IMR-90 (cell line): Measurements from ENCODE around the gene HLA-DRB1.

Experiments used
- BHLHE40 ChIP-seq: fragments of 150-350 bp; IDR thresholded peaks from 2 replicates; pipeline ENCODE4 v1.6.1; 2016; ENCODE audit warnings: mild to moderate bottlenecking, low read depth, low read length
- CEBPB ChIP-seq: IDR thresholded peaks from 2 replicates; pipeline ENCODE4 v1.6.1; 2012; ENCODE audit warnings: low read depth, low read length, improper control_type of control experiment
- CHD1 ChIP-seq: IDR thresholded peaks from 2 replicates; pipeline ENCODE4 v1.6.1; 2012; ENCODE audit warnings: low read depth, low read length, improper control_type of control experiment
- FOS ChIP-seq: fragments of 150-350 bp; IDR thresholded peaks from 2 replicates; pipeline ENCODE4 v1.6.1; 2016; ENCODE audit warnings: low read depth, low read length
- MXI1 ChIP-seq: IDR thresholded peaks from 2 replicates; pipeline ENCODE4 v1.6.1; 2012; ENCODE audit warnings: low read depth, mild to moderate bottlenecking, low read length, moderate library complexity, borderline replicate concordance
- NFE2L2 ChIP-seq: fragments of 150-350 bp; IDR thresholded peaks from 2 replicates; pipeline ENCODE4 v1.6.1; 2016; ENCODE audit warnings: low read depth, mild to moderate bottlenecking, low read length
- POLR2A ChIP-seq: IDR thresholded peaks from 2 replicates; pipeline ENCODE4 v1.6.1; 2012; ENCODE audit warnings: mild to moderate bottlenecking, low read depth, low read length
- RAD21 ChIP-seq: IDR thresholded peaks from 2 replicates; pipeline ENCODE4 v1.6.1; 2012; ENCODE audit warnings: low read length, improper control_type of control experiment
- RCOR1 ChIP-seq: IDR thresholded peaks from 2 replicates; pipeline ENCODE4 v1.6.1; 2012; ENCODE audit warnings: mild to moderate bottlenecking, low read length, improper control_type of control experiment; ENCODE audit not compliant: insufficient replicate concordance
- RFX5 ChIP-seq: IDR thresholded peaks from 2 replicates; pipeline ENCODE4 v1.8.0; 2012; ENCODE audit warnings: low read depth, mild to moderate bottlenecking, low read length, moderate library complexity
- SMC3 ChIP-seq: fragments of 150-350 bp; IDR thresholded peaks from 2 replicates; pipeline ENCODE4 v1.6.1; 2016; ENCODE audit warnings: low read depth, mild to moderate bottlenecking, antibody characterized with exemption, low read length, moderate library complexity
- TF ChIP-seq, protein P1 (sequence below): conservative IDR thresholded peaks from 2 replicates; pipeline ENCODE4 v1.5.1; 2012; ENCODE audit warnings: mild to moderate bottlenecking, low read depth, low read length, improper control_type of control experiment
- TF ChIP-seq, protein P2 (sequence below): fragments of 150-350 bp; IDR thresholded peaks from 2 replicates; pipeline ENCODE4 v1.6.1; 2017; ENCODE audit warnings: mild to moderate bottlenecking, antibody characterized with exemption, low read length, low read depth
- TF ChIP-seq, protein P3 (sequence below): fragments of 150-350 bp; IDR thresholded peaks from 2 replicates; pipeline ENCODE4 v1.6.1; 2016; ENCODE audit warnings: low read depth, mild to moderate bottlenecking, low read length, moderate library complexity, borderline replicate concordance

DNA sequence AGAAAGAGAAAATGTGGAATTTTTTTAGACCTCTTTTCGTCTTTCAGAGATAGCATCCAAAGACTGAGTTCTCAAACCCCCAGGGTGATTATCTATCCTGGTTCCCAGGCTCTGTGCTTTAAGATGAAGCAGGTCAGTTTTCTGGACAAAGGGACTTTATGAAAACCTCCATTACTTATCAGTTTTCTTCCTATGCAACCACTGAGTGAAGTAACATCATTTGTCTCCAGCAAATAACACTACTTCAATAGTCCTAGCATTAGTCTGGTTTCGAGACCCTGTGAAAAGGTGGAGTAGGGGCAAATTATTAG, 18.3 kb upstream of the HLA-DRB1 start:
- TF ChIP-seq, protein P1, sequence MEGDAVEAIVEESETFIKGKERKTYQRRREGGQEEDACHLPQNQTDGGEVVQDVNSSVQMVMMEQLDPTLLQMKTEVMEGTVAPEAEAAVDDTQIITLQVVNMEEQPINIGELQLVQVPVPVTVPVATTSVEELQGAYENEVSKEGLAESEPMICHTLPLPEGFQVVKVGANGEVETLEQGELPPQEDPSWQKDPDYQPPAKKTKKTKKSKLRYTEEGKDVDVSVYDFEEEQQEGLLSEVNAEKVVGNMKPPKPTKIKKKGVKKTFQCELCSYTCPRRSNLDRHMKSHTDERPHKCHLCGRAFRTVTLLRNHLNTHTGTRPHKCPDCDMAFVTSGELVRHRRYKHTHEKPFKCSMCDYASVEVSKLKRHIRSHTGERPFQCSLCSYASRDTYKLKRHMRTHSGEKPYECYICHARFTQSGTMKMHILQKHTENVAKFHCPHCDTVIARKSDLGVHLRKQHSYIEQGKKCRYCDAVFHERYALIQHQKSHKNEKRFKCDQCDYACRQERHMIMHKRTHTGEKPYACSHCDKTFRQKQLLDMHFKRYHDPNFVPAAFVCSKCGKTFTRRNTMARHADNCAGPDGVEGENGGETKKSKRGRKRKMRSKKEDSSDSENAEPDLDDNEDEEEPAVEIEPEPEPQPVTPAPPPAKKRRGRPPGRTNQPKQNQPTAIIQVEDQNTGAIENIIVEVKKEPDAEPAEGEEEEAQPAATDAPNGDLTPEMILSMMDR = no peak
- no peak for TF ChIP-seq POLR2A
- TF ChIP-seq SMC3 = no peak
- TF ChIP-seq CEBPB = no peak
- no peak for TF ChIP-seq NFE2L2
- no peak for TF ChIP-seq RCOR1
- TF ChIP-seq, protein P2, sequence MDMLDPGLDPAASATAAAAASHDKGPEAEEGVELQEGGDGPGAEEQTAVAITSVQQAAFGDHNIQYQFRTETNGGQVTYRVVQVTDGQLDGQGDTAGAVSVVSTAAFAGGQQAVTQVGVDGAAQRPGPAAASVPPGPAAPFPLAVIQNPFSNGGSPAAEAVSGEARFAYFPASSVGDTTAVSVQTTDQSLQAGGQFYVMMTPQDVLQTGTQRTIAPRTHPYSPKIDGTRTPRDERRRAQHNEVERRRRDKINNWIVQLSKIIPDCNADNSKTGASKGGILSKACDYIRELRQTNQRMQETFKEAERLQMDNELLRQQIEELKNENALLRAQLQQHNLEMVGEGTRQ = no peak
- TF ChIP-seq RFX5 = no peak
- no peak for TF ChIP-seq RAD21
- TF ChIP-seq CHD1 = no peak
- TF ChIP-seq, protein P3, sequence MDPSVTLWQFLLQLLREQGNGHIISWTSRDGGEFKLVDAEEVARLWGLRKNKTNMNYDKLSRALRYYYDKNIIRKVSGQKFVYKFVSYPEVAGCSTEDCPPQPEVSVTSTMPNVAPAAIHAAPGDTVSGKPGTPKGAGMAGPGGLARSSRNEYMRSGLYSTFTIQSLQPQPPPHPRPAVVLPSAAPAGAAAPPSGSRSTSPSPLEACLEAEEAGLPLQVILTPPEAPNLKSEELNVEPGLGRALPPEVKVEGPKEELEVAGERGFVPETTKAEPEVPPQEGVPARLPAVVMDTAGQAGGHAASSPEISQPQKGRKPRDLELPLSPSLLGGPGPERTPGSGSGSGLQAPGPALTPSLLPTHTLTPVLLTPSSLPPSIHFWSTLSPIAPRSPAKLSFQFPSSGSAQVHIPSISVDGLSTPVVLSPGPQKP = no peak
- no peak for TF ChIP-seq MXI1
- TF ChIP-seq FOS = no peak
- TF ChIP-seq BHLHE40 = no peak
